HG03025 (cell line): ENCODE results near the gene USP8.

Experiments used
- ATAC-seq: cut with Tn5 transposase; IDR thresholded peaks from one replicate; pipeline ENCODE4 v1.9.1; 2021; ENCODE audit warnings: mild to moderate bottlenecking, moderate library complexity; ENCODE audit not compliant: unreplicated experiment, low FRiP score

USP8 gene

DNA sequence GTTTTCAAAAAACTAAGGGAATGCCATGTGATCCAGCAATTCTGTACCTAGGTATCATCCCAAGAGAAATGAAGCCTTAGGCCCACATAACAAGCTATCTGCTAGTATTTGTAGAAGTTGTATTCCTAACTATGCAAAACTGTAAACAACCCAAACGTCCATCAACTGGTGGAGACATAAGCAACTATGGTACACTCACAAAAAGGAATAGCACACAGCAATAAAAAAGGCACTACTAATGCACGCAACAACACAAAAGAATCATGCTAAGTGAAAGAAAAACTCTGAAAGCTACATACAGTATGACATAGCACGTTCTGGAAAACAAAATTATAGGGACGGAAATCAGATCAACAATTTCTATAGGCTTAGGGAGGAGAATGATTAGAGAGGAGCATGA is 107.0 kb downstream of the USP8 start:
- ATAC-seq = no peak

DNA sequence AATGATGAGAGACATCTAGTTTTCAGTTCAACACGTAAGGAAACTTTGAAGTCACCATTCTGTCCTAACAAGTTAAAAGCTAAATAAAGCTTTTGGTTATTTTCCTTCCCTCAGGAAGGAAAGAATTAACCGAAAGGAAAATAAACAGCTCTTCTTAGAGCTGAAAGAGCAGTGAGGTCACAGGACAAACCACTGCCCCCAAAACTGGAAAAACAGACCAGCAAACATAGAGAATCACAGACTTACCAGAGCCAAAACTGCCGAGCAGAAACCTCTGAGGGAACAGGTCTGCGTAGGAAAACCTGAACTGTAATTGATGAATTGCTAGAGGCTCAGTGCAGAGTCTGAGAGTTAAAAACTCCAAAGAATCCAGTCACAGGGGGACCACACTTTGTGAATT is 107.6 kb downstream of the USP8 start:
- ATAC-seq = no peak

- no peak for ATAC-seq
These were observed 118.6 kb downstream of the USP8 start for GRCh38 chr15:50542887-50543210.

- ATAC-seq = no peak
These were observed 119.4 kb downstream of the USP8 start for GRCh38 chr15:50543556-50543955.

DNA sequence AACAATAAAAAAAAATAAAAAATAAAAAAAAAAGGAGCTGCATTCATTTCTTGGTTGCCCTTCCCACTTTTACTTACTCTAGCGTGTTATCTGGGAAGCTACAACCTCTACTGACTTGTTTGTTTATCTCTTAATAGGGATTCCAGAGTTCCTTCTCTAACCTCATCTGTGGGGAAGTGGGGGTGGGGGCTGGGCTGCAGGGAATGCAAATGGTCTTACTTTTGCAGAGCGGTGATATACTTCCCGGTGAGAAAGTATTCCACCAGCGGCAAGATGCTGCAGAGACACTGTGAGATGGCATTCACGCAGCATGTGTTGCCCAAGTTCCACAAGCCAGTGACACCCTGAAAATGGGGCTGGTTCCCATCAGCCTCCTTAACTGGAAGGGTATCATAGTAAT is 120.2 kb downstream of the USP8 start:
- ATAC-seq = no peak

- ATAC-seq = no peak
These were observed 122.4 kb downstream of the USP8 start, which contains the start of gene USP50 for GRCh38 chr15:50546566-50546965. TSS of gene USP50 (minus strand) at chr15:50546666. CDS start at chr15:50546525, 141 bp downstream.

DNA sequence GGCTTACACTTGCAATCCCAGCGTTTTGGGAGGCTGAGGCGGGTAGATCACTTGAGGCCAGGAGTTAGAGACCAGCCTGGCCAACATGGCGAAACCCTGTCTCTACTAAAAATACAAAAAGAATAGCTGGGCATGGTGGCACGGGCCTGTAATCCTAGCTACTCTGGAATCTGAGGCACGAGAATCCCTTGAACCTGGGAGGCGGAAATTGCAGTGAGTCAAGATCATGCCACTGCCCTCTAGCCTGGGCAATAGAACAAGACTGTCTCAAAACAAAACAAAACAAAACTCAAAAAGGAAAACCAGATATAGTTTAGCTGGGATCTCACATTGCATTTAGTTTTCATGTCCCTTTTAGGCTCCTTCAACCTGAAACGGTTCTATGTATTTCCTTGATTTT is 125.1 kb downstream of the USP8 start:
- no peak for ATAC-seq

- ATAC-seq = no peak
These were observed 128.0 kb downstream of the USP8 start for GRCh38 chr15:50552238-50552637.

GRCh38 chr15:50556642-50557371 is 132.6 kb downstream of the USP8 start:
- ATAC-seq = no peak

DNA sequence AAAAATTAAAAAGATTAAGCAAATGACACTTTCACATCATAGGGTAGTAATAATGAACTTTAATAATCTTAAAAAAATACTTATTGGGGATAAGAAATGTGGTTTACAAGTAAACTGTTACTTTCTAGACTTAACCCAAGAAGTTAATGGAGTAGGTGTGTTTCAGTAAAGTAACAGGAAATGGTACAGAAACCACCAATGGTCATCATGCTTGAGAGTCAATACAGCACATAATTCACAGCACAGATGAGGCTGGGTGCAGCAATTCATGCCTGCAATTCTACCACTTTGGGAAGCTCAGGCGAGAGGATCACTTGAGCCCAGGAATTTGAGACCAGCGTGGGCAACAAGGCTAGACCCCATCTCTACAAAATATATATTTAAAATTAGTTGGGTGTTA is 133.8 kb downstream of the USP8 start:
- ATAC-seq = no peak

DNA sequence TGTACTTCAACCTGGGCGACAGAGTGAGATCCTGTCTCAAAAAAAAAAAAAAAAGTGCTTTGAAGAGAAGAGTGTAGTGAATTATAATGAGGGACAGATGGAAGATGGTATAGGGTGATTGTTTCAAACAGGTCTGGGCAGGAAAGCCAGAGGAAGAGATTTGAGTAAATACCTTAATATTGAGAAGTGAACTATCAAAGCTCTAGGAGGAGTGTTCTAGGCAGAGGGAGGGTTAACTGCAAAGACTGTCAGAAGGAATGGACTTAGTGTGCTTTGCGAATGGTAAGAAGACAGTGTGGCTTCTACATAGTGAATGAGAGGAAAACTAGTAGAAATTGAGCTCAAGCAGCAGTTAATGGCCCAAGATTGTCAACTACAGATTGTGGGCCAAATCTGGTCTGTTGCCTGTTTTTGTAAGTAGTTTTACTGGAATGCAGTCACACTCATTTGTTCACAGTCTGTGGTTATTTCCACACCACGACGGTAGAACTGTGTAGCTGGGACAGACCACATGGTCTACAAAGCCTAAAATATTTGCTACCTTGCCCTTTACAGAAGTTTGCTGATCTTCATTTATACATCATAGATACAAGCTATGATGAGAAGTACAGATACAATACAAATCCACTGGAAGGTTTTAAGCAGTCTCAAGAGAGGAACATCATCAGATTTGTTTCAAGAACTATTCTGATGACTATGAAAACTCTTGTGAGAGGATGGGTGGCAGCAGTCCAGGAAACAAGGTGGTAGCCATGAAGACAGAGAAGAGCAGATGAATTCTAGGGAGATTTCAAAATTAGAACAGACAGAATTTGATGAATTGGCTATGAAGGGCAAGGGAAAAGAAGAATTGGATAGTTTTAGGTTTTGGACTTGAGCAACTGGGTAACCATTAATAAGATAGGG is 138.8 kb downstream of the USP8 start:
- ATAC-seq = no peak

GRCh38 chr15:50563756-50564155 is 139.6 kb downstream of the USP8 start:
- ATAC-seq = no peak
